CD4-positive, alpha-beta T cell (primary cell): ENCODE measurements around the gene CYP21A2. TPM values are rescaled to one million over a fixed set of nuclear protein-coding genes. Genes with fewer than 3 reads are reported as not detected.

Experiments
- ATAC-seq: fragments of 200-7000 bp; cut with Tn5 transposase; one replicate; pipeline ENCODE4 v1.10.0; 2022; ENCODE audit warnings: mild to moderate bottlenecking; ENCODE audit not compliant: poor library complexity
- CTCF ChIA-PET: fragments of 350-600 bp; sonication (Branson Sonifier 250); formaldehyde crosslinking; loops from one replicate; lab custom pipeline; 2021; ENCODE audit warnings: antibody characterized with exemption, inconsistent platforms; lab: Charles Lee
- POLR2A ChIA-PET: fragments of 350-600 bp; sonication (Branson Sonifier 250); formaldehyde crosslinking; loops from one replicate; lab custom pipeline; 2021; ENCODE audit warnings: antibody characterized with exemption, inconsistent platforms; lab: Charles Lee
- DNase-seq, 14 experiments: peaks; one replicate each; pipeline ENCODE4 v3.0.0-alpha.2; 2013 to 2020; ENCODE audit warnings: mixed read lengths in 2 of 14
- H3K27ac ChIP-seq, 2 donors: one replicate each; pipeline versions ENCODE4 v1.5.1 to v1.7.0; 2013; ENCODE audit warnings: low read length in 2 of 2, low read depth in 1 of 2, mild to moderate bottlenecking in 1 of 2
- H3K27me3 ChIP-seq, 2 experiments: 1 replicate in 1 of 2; 2 replicates in 1 of 2; pipeline versions ENCODE4 v1.6.1 to v1.7.0; 2013; ENCODE audit warnings: low read length in 2 of 2, control low read depth in 1 of 2, mild to moderate bottlenecking in 1 of 2, moderate library complexity in 1 of 2; ENCODE audit not compliant: insufficient read depth in 2 of 2, control insufficient read depth in 1 of 2
- H3K36me3 ChIP-seq: one replicate; pipeline ENCODE4 v1.6.1; 2013; ENCODE audit warnings: low read length, control low read depth; ENCODE audit not compliant: insufficient read depth
- H3K4me1 ChIP-seq: one replicate; pipeline ENCODE4 v1.6.1; 2013; ENCODE audit warnings: low read length, control low read depth; ENCODE audit not compliant: insufficient read depth
- H3K4me3 ChIP-seq: one replicate; pipeline ENCODE4 v1.5.1; 2013; ENCODE audit warnings: mild to moderate bottlenecking, low read length, moderate library complexity
- H3K9me3 ChIP-seq, 2 experiments: 1 replicate in 1 of 2; 2 replicates in 1 of 2; pipeline versions ENCODE4 v1.6.1 to v1.7.0; 2013; ENCODE audit warnings: low read length in 2 of 2, mild to moderate bottlenecking in 2 of 2, control low read depth in 1 of 2, moderate library complexity in 1 of 2; ENCODE audit not compliant: control insufficient read depth in 1 of 2, insufficient read depth in 1 of 2
- H3K27ac Mint-ChIP-seq: one replicate; pipeline ENCODE4 v1.8.0; 2020; ENCODE audit warnings: mixed read lengths
- H3K27me3 Mint-ChIP-seq: one replicate; pipeline ENCODE4 v1.8.0; 2021; ENCODE audit warnings: mixed read lengths
- H3K36me3 Mint-ChIP-seq: one replicate; pipeline ENCODE4 v1.8.0; 2021; ENCODE audit warnings: low read depth, mixed read lengths
- H3K4me1 Mint-ChIP-seq: one replicate; pipeline ENCODE4 v1.8.0; 2021; ENCODE audit warnings: low read depth, mixed read lengths
- H3K4me3 Mint-ChIP-seq: one replicate; pipeline ENCODE4 v1.8.0; 2020; ENCODE audit warnings: mild to moderate bottlenecking, mixed read lengths
- H3K9me3 Mint-ChIP-seq: one replicate; pipeline ENCODE4 v1.8.0; 2020; ENCODE audit warnings: mixed read lengths
- intact Hi-C, 2 experiments: fragments of 100-400 bp; cut with DNase I in 1 of 2; cut with micrococcal nuclease in 1 of 2; formaldehyde crosslinking; loops; one replicate each; pipeline versions ENCODE4 v1.15.1 to v1.9.0; 2023 to 2025; cut with DNase I, micrococcal nuclease
- total RNA-seq, 174 experiments: library from RNA in 2 of 174; stranded (reverse) in 2 of 174; gene quantifications; one replicate each; pipeline ENCODE4 v1.2.3 and lab custom pipeline; 2021 to 2026
- TF ChIP-seq, protein P1 (sequence below): fragments of 200-600 bp; IDR thresholded peaks from one replicate; pipeline ENCODE4 v1.8.0; 2022; ENCODE audit warnings: antibody characterized with exemption, mild to moderate bottlenecking

Gene CYP21A2
- total RNA-seq, 2 experiments from 2014 or later = 0.17 to 0.36 TPM

GRCh38 chr6:32069460-32069859, 31.2 kb downstream of the CYP21A2 start:
- ATAC-seq (no peak), DNase-seq (no peak)
- intact Hi-C loops = no loop called here
- H3K27me3 ChIP-seq = no peaks in the 10 kb centered on the region
- H3K27ac ChIP-seq = no peak overlapping the region
- no peak overlapping the region for H3K4me3 ChIP-seq
- no peaks in the 10 kb centered on the region for H3K27me3 Mint-ChIP-seq
- ChIA-PET CTCF (no interaction called here), POLR2A (no interaction called here)
- no peaks in the 10 kb centered on the region for H3K9me3 Mint-ChIP-seq
- no peak overlapping the region for H3K4me3 Mint-ChIP-seq
- H3K4me1 Mint-ChIP-seq = no peaks in the 10 kb centered on the region
- no peak overlapping the region for H3K27ac Mint-ChIP-seq
- no peaks in the 10 kb centered on the region for H3K36me3 Mint-ChIP-seq
- TF ChIP-seq, protein P1, sequence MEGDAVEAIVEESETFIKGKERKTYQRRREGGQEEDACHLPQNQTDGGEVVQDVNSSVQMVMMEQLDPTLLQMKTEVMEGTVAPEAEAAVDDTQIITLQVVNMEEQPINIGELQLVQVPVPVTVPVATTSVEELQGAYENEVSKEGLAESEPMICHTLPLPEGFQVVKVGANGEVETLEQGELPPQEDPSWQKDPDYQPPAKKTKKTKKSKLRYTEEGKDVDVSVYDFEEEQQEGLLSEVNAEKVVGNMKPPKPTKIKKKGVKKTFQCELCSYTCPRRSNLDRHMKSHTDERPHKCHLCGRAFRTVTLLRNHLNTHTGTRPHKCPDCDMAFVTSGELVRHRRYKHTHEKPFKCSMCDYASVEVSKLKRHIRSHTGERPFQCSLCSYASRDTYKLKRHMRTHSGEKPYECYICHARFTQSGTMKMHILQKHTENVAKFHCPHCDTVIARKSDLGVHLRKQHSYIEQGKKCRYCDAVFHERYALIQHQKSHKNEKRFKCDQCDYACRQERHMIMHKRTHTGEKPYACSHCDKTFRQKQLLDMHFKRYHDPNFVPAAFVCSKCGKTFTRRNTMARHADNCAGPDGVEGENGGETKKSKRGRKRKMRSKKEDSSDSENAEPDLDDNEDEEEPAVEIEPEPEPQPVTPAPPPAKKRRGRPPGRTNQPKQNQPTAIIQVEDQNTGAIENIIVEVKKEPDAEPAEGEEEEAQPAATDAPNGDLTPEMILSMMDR = no peak
- H3K4me1 ChIP-seq = no peaks in the 10 kb centered on the region
- H3K36me3 ChIP-seq = no peaks in the 10 kb centered on the region
- no peaks in the 10 kb centered on the region for H3K9me3 ChIP-seq

DNA sequence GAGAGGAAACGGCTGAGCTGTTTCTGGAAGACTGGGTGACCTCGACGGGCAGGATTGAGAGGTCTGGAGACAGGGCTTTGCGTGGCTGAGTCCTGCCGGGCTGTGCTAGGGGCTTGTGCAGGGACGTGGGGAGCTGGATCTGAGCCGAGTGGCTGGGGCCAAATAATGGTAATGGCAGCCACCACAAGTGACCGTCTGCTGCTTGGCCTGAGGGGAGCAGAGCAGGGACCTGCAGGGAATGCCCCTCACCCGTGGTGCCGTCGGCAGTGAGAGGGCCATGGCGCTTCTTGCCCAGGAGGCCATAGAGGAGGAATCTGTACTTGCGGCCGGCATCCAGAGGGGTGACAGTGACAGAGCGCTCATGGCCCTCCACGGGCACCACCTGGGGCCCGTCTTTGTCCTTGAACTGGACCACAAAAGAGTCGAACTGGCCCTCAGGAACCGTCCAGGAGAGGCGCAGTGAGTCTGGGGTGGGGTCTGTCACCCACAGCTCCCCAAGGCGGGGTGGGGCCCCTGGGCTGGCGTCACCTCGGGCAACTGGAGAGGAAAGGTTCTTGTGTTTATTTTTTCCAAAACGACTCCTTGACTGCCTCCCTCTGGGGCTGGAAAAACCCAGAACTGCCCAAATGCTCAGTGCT, 31.8 kb downstream of the CYP21A2 start:
- Mint-ChIP-seq H3K4me1 (no peaks in the 10 kb centered on the region), H3K27me3 (no peaks in the 10 kb centered on the region), H3K36me3 (no peaks in the 10 kb centered on the region), H3K4me3 (no peak overlapping the region), H3K27ac (no peak overlapping the region), H3K9me3 (no peaks in the 10 kb centered on the region)
- POLR2A ChIA-PET = no interaction called here
- Histone ChIP-seq H3K27ac (no peak overlapping the region), H3K36me3 (no peaks in the 10 kb centered on the region), H3K4me3 (no peak overlapping the region), H3K9me3 (no peaks in the 10 kb centered on the region), H3K27me3 (no peaks in the 10 kb centered on the region), H3K4me1 (no peaks in the 10 kb centered on the region)
- intact Hi-C loops = no loop called here
- CTCF ChIA-PET = no interaction called here
- ATAC-seq (no peak), DNase-seq (no peak)
- TF ChIP-seq, protein P1 = no peak

DNA sequence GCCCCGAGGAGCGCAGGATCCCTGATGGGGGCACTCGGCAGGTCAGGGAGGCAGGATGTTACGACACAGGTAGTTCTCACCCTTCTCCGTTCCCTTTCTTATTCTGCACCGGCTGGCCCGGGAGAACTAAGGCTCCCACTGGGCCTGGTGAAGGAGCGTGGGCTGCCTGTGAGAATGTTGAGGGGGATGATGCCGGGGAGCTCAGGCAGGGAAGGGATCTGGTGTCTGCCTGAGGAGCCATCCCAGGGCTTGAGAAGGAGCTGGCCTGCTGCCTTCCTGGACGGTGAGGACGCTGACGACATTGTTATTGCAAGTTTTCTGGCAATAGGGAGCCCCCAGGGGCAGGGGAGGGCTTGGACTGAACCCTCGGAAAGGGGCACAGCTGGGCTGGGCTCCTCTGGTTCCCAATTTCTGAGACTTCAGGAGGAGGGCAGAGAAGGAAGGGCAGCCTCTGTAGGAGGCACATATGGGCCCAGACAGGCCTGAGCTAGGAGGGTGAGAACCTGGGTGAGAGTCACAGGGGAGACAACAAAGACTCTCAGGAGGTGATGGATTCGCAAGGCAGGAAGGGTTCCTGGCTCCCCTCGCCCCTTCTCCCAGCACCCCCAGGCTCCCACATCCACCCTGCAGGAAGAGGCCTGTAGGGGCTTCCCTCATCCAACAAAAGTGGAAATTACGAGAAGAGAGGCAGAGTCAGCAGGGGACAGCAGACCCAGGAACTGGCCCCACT, 32.8 kb downstream of the CYP21A2 start:
- intact Hi-C loops = no loop called here
- Histone ChIP-seq H3K27me3 (no peaks in the 10 kb centered on the region), H3K4me3 (no peak overlapping the region), H3K27ac (no peak overlapping the region), H3K9me3 (no peaks in the 10 kb centered on the region), H3K4me1 (no peaks in the 10 kb centered on the region), H3K36me3 (no peaks in the 10 kb centered on the region)
- Mint-ChIP-seq H3K4me1 (no peaks in the 10 kb centered on the region), H3K9me3 (no peaks in the 10 kb centered on the region), H3K36me3 (no peaks in the 10 kb centered on the region), H3K27me3 (no peaks in the 10 kb centered on the region), H3K27ac (no peak overlapping the region), H3K4me3 (no peak overlapping the region)
- DNase-seq (no peak), ATAC-seq (no peak)
- TF ChIP-seq, protein P1 = no peak
- ChIA-PET CTCF (no interaction called here), POLR2A (no interaction called here)
